ENCODE measurements around the gene CTNNA2. TPM values are rescaled to one million over a fixed set of nuclear protein-coding genes. Genes with fewer than 3 reads are reported as not detected.

The CTNNA2 gene
- polyA plus RNA-seq, 1 of the 3 experiments (the other 2 are of a cell fraction): 0.30 TPM

DNA sequence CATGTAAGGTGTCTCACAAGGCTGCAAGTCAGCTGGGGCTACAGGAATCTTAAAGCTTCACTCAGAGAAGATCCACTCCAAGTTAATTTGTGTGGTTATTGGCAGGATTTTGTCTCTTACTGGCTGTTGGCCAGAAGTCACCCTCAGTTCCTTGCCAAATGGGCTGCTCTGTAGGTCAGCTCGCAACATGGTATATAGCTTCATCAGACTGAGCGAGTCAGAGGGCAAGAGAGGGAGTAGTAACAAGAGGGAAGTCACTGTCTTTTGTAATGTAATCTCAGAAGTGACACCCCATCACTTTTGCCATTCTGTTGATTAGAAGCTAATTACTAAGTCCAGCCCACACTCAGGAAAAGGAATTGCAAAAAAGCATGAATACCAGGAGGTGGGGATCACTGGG, 672.2 kb downstream of the CTNNA2 start:
- no peaks in the 10 kb centered on the region for H3F3A ChIP-seq (replicated peaks; ENCODE audit: insufficient read depth)
- no peak overlapping the region for H2AFZ ChIP-seq (ENCODE audit: low read depth)
- no peaks in the 10 kb centered on the region for H4K20me1 ChIP-seq (ENCODE audit: insufficient read depth)
- no peak overlapping the region for H3K4me3 ChIP-seq (ENCODE audit: low read depth in 2 of 2, low read length in 1 of 2)
- no peaks in the 10 kb centered on the region for H3K79me2 ChIP-seq (ENCODE audit: insufficient read depth)
- no peaks in the 10 kb centered on the region for H3K9me2 ChIP-seq
- no peak overlapping the region for H3K9ac ChIP-seq
- no peaks in the 10 kb centered on the region for H3K27me3 ChIP-seq (ENCODE audit: insufficient read depth)
- H3K36me3 ChIP-seq (replicated peaks in 1 of 2; ENCODE audit: control insufficient read depth in 1 of 2, insufficient read depth in 2 of 2, low read length in 1 of 2): no peaks in the 10 kb centered on the region
- WGBS (ENCODE audit: low lambda C conversion rate): 5% methylated on average over 2 of the region's 2 CpGs
- DNase-seq: no peak
- ChIA-PET POLR2A (no interaction called here), CTCF (interaction anchor here (1.5 kb wide), 1 partner anchor 54 kb away, joined by 5 read pairs; no protein-coding TSS in a partner anchor)
- no peak overlapping the region for H3K27ac ChIP-seq (ENCODE audit: low read depth in 2 of 2, low read length in 1 of 2)
- no peak overlapping the region for H3K4me2 ChIP-seq
- no peak for TF ChIP-seq FOXJ3 (CRISPR knock-in tag; IDR thresholded peaks at IDR 0.05)
- TF ChIP-seq RCOR1 (IDR thresholded peaks at IDR 0.05; ENCODE audit: low read length): no peak
- TF ChIP-seq POLR2AphosphoS5 (IDR thresholded peaks at IDR 0.05; ENCODE audit: low read depth, low read length): no peak
- TF ChIP-seq SMC3 (IDR thresholded peaks at IDR 0.05; ENCODE audit: low read depth, low read length): no peak
- no peaks in the 10 kb centered on the region for H3K9me3 ChIP-seq
- H3K4me1 ChIP-seq (ENCODE audit: control insufficient read depth in 1 of 2, insufficient read depth in 2 of 2, low read depth in 1 of 2, low read length in 1 of 2): no peaks in the 10 kb centered on the region

GRCh38 chr2:80186262-80186661, 673.4 kb downstream of the CTNNA2 start:
- H4K20me1 ChIP-seq (ENCODE audit: insufficient read depth): no peaks in the 10 kb centered on the region
- 13% methylated on average over 2 of the region's 2 CpGs for WGBS (ENCODE audit: low lambda C conversion rate)
- TF ChIP-seq NRF1 (IDR thresholded peaks at IDR 0.05; ENCODE audit: low read depth, low read length): no peak
- TF ChIP-seq EZH2phosphoT487 (IDR thresholded peaks at IDR 0.05; ENCODE audit: borderline replicate concordance, low read depth): no peak
- TF ChIP-seq RXRA (IDR thresholded peaks at IDR 0.05; ENCODE audit: borderline replicate concordance, low read depth): no peak
- TF ChIP-seq RAD21 (IDR thresholded peaks at IDR 0.05; ENCODE audit: low read length): no peak
- no peak for TF ChIP-seq GATA2 (CRISPR knock-in tag; IDR thresholded peaks at IDR 0.05)
- no peak for TF ChIP-seq TEAD4 (IDR thresholded peaks at IDR 0.05; ENCODE audit: borderline replicate concordance, insufficient read depth)
- no peak for TF ChIP-seq ELF1 (IDR thresholded peaks at IDR 0.05)
- no peak for TF ChIP-seq MAX (IDR thresholded peaks at IDR 0.05; ENCODE audit: low read depth)
- TF ChIP-seq, protein P1, sequence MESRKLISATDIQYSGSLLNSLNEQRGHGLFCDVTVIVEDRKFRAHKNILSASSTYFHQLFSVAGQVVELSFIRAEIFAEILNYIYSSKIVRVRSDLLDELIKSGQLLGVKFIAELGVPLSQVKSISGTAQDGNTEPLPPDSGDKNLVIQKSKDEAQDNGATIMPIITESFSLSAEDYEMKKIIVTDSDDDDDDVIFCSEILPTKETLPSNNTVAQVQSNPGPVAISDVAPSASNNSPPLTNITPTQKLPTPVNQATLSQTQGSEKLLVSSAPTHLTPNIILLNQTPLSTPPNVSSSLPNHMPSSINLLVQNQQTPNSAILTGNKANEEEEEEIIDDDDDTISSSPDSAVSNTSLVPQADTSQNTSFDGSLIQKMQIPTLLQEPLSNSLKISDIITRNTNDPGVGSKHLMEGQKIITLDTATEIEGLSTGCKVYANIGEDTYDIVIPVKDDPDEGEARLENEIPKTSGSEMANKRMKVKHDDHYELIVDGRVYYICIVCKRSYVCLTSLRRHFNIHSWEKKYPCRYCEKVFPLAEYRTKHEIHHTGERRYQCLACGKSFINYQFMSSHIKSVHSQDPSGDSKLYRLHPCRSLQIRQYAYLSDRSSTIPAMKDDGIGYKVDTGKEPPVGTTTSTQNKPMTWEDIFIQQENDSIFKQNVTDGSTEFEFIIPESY (IDR thresholded peaks at IDR 0.05; ENCODE audit: borderline replicate concordance, low read depth): no peak
- TF ChIP-seq MXI1 (IDR thresholded peaks at IDR 0.05; ENCODE audit: low read depth, low read length): no peak
- TF ChIP-seq FOXM1 (IDR thresholded peaks at IDR 0.05; ENCODE audit: low read depth): no peak
- TF ChIP-seq, protein P2, sequence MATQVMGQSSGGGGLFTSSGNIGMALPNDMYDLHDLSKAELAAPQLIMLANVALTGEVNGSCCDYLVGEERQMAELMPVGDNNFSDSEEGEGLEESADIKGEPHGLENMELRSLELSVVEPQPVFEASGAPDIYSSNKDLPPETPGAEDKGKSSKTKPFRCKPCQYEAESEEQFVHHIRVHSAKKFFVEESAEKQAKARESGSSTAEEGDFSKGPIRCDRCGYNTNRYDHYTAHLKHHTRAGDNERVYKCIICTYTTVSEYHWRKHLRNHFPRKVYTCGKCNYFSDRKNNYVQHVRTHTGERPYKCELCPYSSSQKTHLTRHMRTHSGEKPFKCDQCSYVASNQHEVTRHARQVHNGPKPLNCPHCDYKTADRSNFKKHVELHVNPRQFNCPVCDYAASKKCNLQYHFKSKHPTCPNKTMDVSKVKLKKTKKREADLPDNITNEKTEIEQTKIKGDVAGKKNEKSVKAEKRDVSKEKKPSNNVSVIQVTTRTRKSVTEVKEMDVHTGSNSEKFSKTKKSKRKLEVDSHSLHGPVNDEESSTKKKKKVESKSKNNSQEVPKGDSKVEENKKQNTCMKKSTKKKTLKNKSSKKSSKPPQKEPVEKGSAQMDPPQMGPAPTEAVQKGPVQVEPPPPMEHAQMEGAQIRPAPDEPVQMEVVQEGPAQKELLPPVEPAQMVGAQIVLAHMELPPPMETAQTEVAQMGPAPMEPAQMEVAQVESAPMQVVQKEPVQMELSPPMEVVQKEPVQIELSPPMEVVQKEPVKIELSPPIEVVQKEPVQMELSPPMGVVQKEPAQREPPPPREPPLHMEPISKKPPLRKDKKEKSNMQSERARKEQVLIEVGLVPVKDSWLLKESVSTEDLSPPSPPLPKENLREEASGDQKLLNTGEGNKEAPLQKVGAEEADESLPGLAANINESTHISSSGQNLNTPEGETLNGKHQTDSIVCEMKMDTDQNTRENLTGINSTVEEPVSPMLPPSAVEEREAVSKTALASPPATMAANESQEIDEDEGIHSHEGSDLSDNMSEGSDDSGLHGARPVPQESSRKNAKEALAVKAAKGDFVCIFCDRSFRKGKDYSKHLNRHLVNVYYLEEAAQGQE (IDR thresholded peaks at IDR 0.05; ENCODE audit: low read depth, low read length): no peak
- TF ChIP-seq POLR2AphosphoS5 (IDR thresholded peaks at IDR 0.05; ENCODE audit: low read depth, low read length): no peak
- no peak overlapping the region for H2AFZ ChIP-seq (ENCODE audit: low read depth)
- no peaks in the 10 kb centered on the region for H3K9me3 ChIP-seq
- H3F3A ChIP-seq (replicated peaks; ENCODE audit: insufficient read depth): no peaks in the 10 kb centered on the region
- no peaks in the 10 kb centered on the region for H3K4me1 ChIP-seq (ENCODE audit: control insufficient read depth in 1 of 2, insufficient read depth in 2 of 2, low read depth in 1 of 2, low read length in 1 of 2)
- no peaks in the 10 kb centered on the region for H3K9me2 ChIP-seq
- H3K79me2 ChIP-seq (ENCODE audit: insufficient read depth): no peaks in the 10 kb centered on the region
- ChIA-PET CTCF (interaction anchor here (0.6 to 1.5 kb wide), 2 partner anchors 52 to 247 kb away, joined by 3 to 5 read pairs; no protein-coding TSS in a partner anchor), POLR2A (no interaction called here)
- no peaks in the 10 kb centered on the region for H3K27me3 ChIP-seq (ENCODE audit: insufficient read depth)
- H3K36me3 ChIP-seq (replicated peaks in 1 of 2; ENCODE audit: control insufficient read depth in 1 of 2, insufficient read depth in 2 of 2, low read length in 1 of 2): no peaks in the 10 kb centered on the region
- no peak overlapping the region for H3K4me3 ChIP-seq (ENCODE audit: low read depth in 2 of 2, low read length in 1 of 2)
- DNase-seq: no peak
- no peak overlapping the region for H3K9ac ChIP-seq
- H3K4me2 ChIP-seq: no peak overlapping the region
- H3K27ac ChIP-seq (ENCODE audit: low read depth in 2 of 2, low read length in 1 of 2): no peak overlapping the region

Measured in SK-N-SH (cell line).